SK-N-SH (cell line): Measurements from ENCODE around the gene CSF3. TPM values are rescaled to one million over a fixed set of nuclear protein-coding genes. Genes with fewer than 3 reads are reported as not detected.

Experiments used
- CTCF ChIA-PET: fragments of 300-600, 350-600 bp; formaldehyde crosslinking; extraction: SDS; loops from one replicate; lab custom pipeline; 2021; lab: Yijun Ruan, JAX
- POLR2A ChIA-PET: fragments of 350-600 bp; sonication (Branson Sonifier 250); formaldehyde crosslinking; extraction: SDS; loops from one replicate; lab custom pipeline; 2020; ENCODE audit warnings: antibody characterized with exemption, inconsistent platforms; lab: Yijun Ruan, JAX
- DNase-seq: peaks from one replicate; pipeline ENCODE4 v3.0.0; 2012
- H2AFZ ChIP-seq: fragments of 200-600 bp; sonication (generic); 2 replicates; pipeline ENCODE4 v1.8.1; 2016; ENCODE audit warnings: antibody characterized with exemption, mild to moderate bottlenecking, low read depth
- H3F3A ChIP-seq: fragments of 200-600 bp; sonication (generic); replicated peaks from 2 replicates; pipeline ENCODE3; 2016; ENCODE audit warnings: antibody characterized with exemption, mild to moderate bottlenecking; ENCODE audit not compliant: insufficient read depth
- H3K27ac ChIP-seq, 2 experiments: fragments of 200-500 bp in 1 of 2; fragments of 200-600 bp in 1 of 2; sonication (Bioruptor generic) in 1 of 2; sonication (generic), shearing (Covaris generic) in 1 of 2; 2 replicates each; pipeline versions ENCODE4 v1.5.1 to v1.6.1; 2014 to 2016; ENCODE audit warnings: low read depth in 2 of 2, inconsistent platforms in 1 of 2, low read length in 1 of 2, mild to moderate bottlenecking in 1 of 2, mixed read lengths in 1 of 2
- H3K27me3 ChIP-seq: fragments of 200-600 bp; sonication (generic), shearing (Covaris generic); 2 replicates; pipeline ENCODE4 v1.6.1; 2016; ENCODE audit warnings: mixed run types; ENCODE audit not compliant: insufficient read depth
- H3K36me3 ChIP-seq, 2 experiments: fragments of 200-500 bp in 1 of 2; fragments of 200-600 bp in 1 of 2; sonication (Bioruptor generic) in 1 of 2; sonication (generic) in 1 of 2; replicated peaks in 1 of 2; 2 replicates each; pipeline versions ENCODE3 to v1.5.1; 2014 to 2016; ENCODE audit warnings: low read length in 1 of 2, mild to moderate bottlenecking in 1 of 2; ENCODE audit not compliant: insufficient read depth in 2 of 2, control insufficient read depth in 1 of 2
- H3K4me1 ChIP-seq, 2 experiments: fragments of 200-500 bp in 1 of 2; fragments of 200-600 bp in 1 of 2; sonication (Bioruptor generic) in 1 of 2; sonication (generic), shearing (Covaris generic) in 1 of 2; 2 replicates each; pipeline versions ENCODE4 v1.5.1 to v1.6.1; 2014 to 2016; ENCODE audit warnings: low read depth in 1 of 2, low read length in 1 of 2, mixed run types in 1 of 2; ENCODE audit not compliant: insufficient read depth in 2 of 2, control insufficient read depth in 1 of 2
- H3K4me2 ChIP-seq: fragments of 200-600 bp; sonication (generic), shearing (Covaris generic); 2 replicates; pipeline ENCODE4 v1.6.1; 2017; ENCODE audit warnings: mixed run types
- H3K4me3 ChIP-seq, 2 experiments: fragments of 200-500 bp in 1 of 2; fragments of 200-600 bp in 1 of 2; sonication (Bioruptor generic) in 1 of 2; sonication (generic), shearing (Covaris generic) in 1 of 2; 2 replicates each; pipeline versions ENCODE4 v1.5.1 to v1.8.1; 2014 to 2016; ENCODE audit warnings: low read depth in 2 of 2, inconsistent platforms in 1 of 2, low read length in 1 of 2, mild to moderate bottlenecking in 1 of 2, mixed read lengths in 1 of 2, moderate library complexity in 1 of 2
- H3K79me2 ChIP-seq: fragments of 200-600 bp; sonication (generic); 2 replicates; pipeline ENCODE4 v1.8.1; 2017; ENCODE audit warnings: mild to moderate bottlenecking; ENCODE audit not compliant: insufficient read depth
- H3K9ac ChIP-seq: fragments of 200-600 bp; sonication (generic); 2 replicates; pipeline ENCODE4 v1.6.1; 2017; ENCODE audit warnings: mixed run types
- H3K9me2 ChIP-seq: fragments of 200-600 bp; sonication (generic); 2 replicates; pipeline ENCODE4 v1.6.1; 2017; ENCODE audit warnings: mixed run types
- H3K9me3 ChIP-seq: fragments of 200-600 bp; sonication (generic); 2 replicates; pipeline ENCODE4 v1.6.1; 2017; ENCODE audit warnings: mixed run types, mild to moderate bottlenecking, moderate library complexity
- H4K20me1 ChIP-seq: fragments of 200-600 bp; sonication (generic); 2 replicates; pipeline ENCODE4 v1.6.1; 2017; ENCODE audit warnings: mild to moderate bottlenecking, mixed run types; ENCODE audit not compliant: insufficient read depth
- CHD2 ChIP-seq: fragments of 150-350 bp; IDR thresholded peaks from 2 replicates; pipeline ENCODE4 v1.6.1; 2018; ENCODE audit warnings: low read length; ENCODE audit not compliant: partially characterized antibody
- ELF1 ChIP-seq: IDR thresholded peaks from 2 replicates; pipeline ENCODE4 v1.4.0; 2012
- FOSL2 ChIP-seq: IDR thresholded peaks from 2 replicates; pipeline ENCODE4 v1.4.0; 2012; ENCODE audit warnings: low read depth, mild to moderate bottlenecking, moderate library complexity, borderline replicate concordance
- GATA2 ChIP-seq: sonication (generic); formaldehyde crosslinking; IDR thresholded peaks from 2 replicates; pipeline ENCODE4 v1.5.0; 2020; ENCODE audit warnings: mild to moderate bottlenecking, missing genetic modification reagents
- IRF3 ChIP-seq: fragments of 150-350 bp; IDR thresholded peaks from 2 replicates; pipeline ENCODE4 v1.6.1; 2016; ENCODE audit warnings: mild to moderate bottlenecking, low read depth, low read length
- MXI1 ChIP-seq: IDR thresholded peaks from 2 replicates; pipeline ENCODE4 v1.6.1; 2012; ENCODE audit warnings: mild to moderate bottlenecking, low read depth, low read length, improper control_type of control experiment
- POLR2AphosphoS5 ChIP-seq: IDR thresholded peaks from 2 replicates; pipeline ENCODE4 v1.6.1; 2012; ENCODE audit warnings: low read depth, low read length
- RAD21 ChIP-seq: IDR thresholded peaks from 2 replicates; pipeline ENCODE4 v1.6.1; 2012; ENCODE audit warnings: mild to moderate bottlenecking, low read length
- RCOR1 ChIP-seq: fragments of 150-350 bp; IDR thresholded peaks from 2 replicates; pipeline ENCODE4 v1.6.1; 2017; ENCODE audit warnings: antibody characterized with exemption, low read length
- SMC3 ChIP-seq: IDR thresholded peaks from 2 replicates; pipeline ENCODE4 v1.6.1; 2012; ENCODE audit warnings: low read depth, low read length, improper control_type of control experiment
- TCF12 ChIP-seq: IDR thresholded peaks from 2 replicates; pipeline ENCODE4 v1.4.0; 2012
- TEAD4 ChIP-seq: IDR thresholded peaks from 2 replicates; pipeline ENCODE4 v1.4.0; 2012; ENCODE audit warnings: mild to moderate bottlenecking, borderline replicate concordance; ENCODE audit not compliant: insufficient read depth
- WGBS: methylation state at CpG from one replicate; pipeline ENCODE4 v1.1.6; 2017; ENCODE audit warnings: low lambda C conversion rate; 5-methylcytosine and 5-hydroxymethylcytosine counted together
- polyA plus RNA-seq, 3 experiments: library from polyadenylated mRNA; depleted of rRNA; stranded (reverse); fragments of >200 nt; gene quantifications; 2 replicates each; pipeline ENCODE4 v1.2.3, GENCODE V29; 2012

Gene CSF3
- polyA plus RNA-seq, 1 of the 3 experiments (the other 2 are of a cell fraction): not detected

- Histone ChIP-seq H3K4me3 (peak within 1 kb of the TSS; percentile 77 to 94), H3K4me2 (peak within 1 kb of the TSS; percentile 95), H3F3A (peaks cover 3% of the 10 kb centered on the region), H3K9me2 (no peaks in the 10 kb centered on the region), H4K20me1 (no peaks in the 10 kb centered on the region), H3K9ac (peak within 1 kb of the TSS; percentile 90), H3K36me3 (no peaks in the 10 kb centered on the region), H2AFZ (peak within 1 kb of the TSS; percentile 88), H3K27ac (peak within 1 kb of the TSS in 1 of 2 experiments; percentile 81; a peak in 2 of 4 replicates), H3K4me1 (peaks cover 13 to 32% of the 10 kb centered on the region in 2 experiments; a peak in 3 of 4 replicates), H3K27me3 (no peaks in the 10 kb centered on the region), H3K79me2 (peaks cover 26% of the 10 kb centered on the region; the same call in 1 of the 2 replicates), H3K9me3 (no peaks in the 10 kb centered on the region)
- 20% methylated on average over 19 of the region's 83 CpGs for WGBS
- TF ChIP-seq RAD21 (peak; percentile 38; the same call in 1 of the 2 replicates), MXI1 (peak; percentile 7; the same call in 1 of the 2 replicates), ELF1 (no peak), SMC3 (peak; percentile 33; the same call in 1 of the 2 replicates)
- ChIA-PET CTCF (interaction anchor here (0.7 to 12.8 kb wide), 25 partner anchors 8 to 228 kb away, joined by 3 to 160 read pairs (median 4); partner anchors contain the start of genes MED24 and NR1D1), POLR2A (interaction anchor here (1.4 to 2.0 kb wide), 3 partner anchors 8 to 50 kb away, joined by 4 to 9 read pairs (median 5); partner anchors contain the start of gene MED24)
- peak; percentile 95 for DNase-seq
These were observed 47.3 kb downstream of the CSF3 start, which contains the start of gene THRA for GRCh38 chr17:40062329-40063186. TSS of gene THRA (plus strand) at chr17:40062965. CDS start at chr17:40074489, 11,524 bp downstream.

- POLR2A ChIA-PET: interaction anchor here (1.4 to 2.0 kb wide), 3 partner anchors 9 to 49 kb away, joined by 4 to 9 read pairs (median 5); partner anchors contain the start of gene MED24
- Histone ChIP-seq H3K4me1 (peaks cover 19 to 36% of the 10 kb centered on the region in 2 experiments), H4K20me1 (no peaks in the 10 kb centered on the region), H3K9me3 (no peaks in the 10 kb centered on the region), H3K36me3 (no peaks in the 10 kb centered on the region), H3K4me3 (peak overlapping the region; percentile 77 to 94), H3F3A (peaks cover 3% of the 10 kb centered on the region), H3K79me2 (peaks cover 33% of the 10 kb centered on the region; the same call in 1 of the 2 replicates), H2AFZ (peak overlapping the region; percentile 76; the same call in 1 of the 2 replicates), H3K9ac (peak overlapping the region; percentile 90), H3K27ac (peak overlapping the region in 1 of 2 experiments; percentile 81; a peak in 2 of 4 replicates), H3K9me2 (no peaks in the 10 kb centered on the region), H3K27me3 (no peaks in the 10 kb centered on the region), H3K4me2 (peak overlapping the region; percentile 95)
- peak; percentile 82 for DNase-seq
- TF ChIP-seq TEAD4 (no peak), GATA2 (CRISPR knock-in tag) (no peak), CHD2 (no peak), POLR2AphosphoS5 (no peak), TCF12 (no peak), FOSL2 (no peak), IRF3 (no peak), MXI1 (no peak; the same call in 1 of the 2 replicates), ELF1 (no peak), RCOR1 (no peak)
- WGBS: 0% methylated on average over 7 of the region's 42 CpGs
- CTCF ChIA-PET: interaction anchor here (0.7 to 12.8 kb wide), 16 partner anchors 9 to 115 kb away, joined by 3 to 160 read pairs (median 6); partner anchors contain the start of genes MED24 and NR1D1
These were observed 48.0 kb downstream of the CSF3 start for GRCh38 chr17:40063187-40063771.
